GM18505 (cell line): ENCODE data around the gene SURF4.

Experiments
- ATAC-seq: cut with Tn5 transposase; IDR thresholded peaks from one replicate; pipeline ENCODE4 v1.9.1; 2021; ENCODE audit not compliant: unreplicated experiment
- POLR2A ChIP-seq: IDR thresholded peaks from 4 replicates; pipeline ENCODE4 v1.6.1; 2011; ENCODE audit warnings: borderline replicate concordance; ENCODE audit not compliant: insufficient read depth, insufficient read length; ENCODE audit errors: extremely low read depth

Gene SURF4

GRCh38 chr9:133357656-133358055 lies 18.2 kb downstream of the SURF4 start:
- TF ChIP-seq POLR2A = no peak
- ATAC-seq = no peak

GRCh38 chr9:133356391-133357091 lies 19.3 kb downstream of the SURF4 start, which contains the start of the genes SURF1 and SURF2:
Gene SURF1, minus strand, starts transcription at chr9:133356487. Its CDS starts 34 bp downstream, at chr9:133356453.
Gene SURF2, plus strand, starts transcription at chr9:133356550. Its CDS starts 43 bp downstream, at chr9:133356593.
- TF ChIP-seq POLR2A = peak; percentile 80
- ATAC-seq = peak; percentile 65

GRCh38 chr9:133355881-133356357 lies 19.9 kb downstream of the SURF4 start:
- no peak for TF ChIP-seq POLR2A
- peak; percentile 24 for ATAC-seq

GRCh38 chr9:133354766-133355165 lies 21.1 kb downstream of the SURF4 start:
- TF ChIP-seq POLR2A = peak; percentile 27
- no peak for ATAC-seq

- no peak for TF ChIP-seq POLR2A
- no peak for ATAC-seq
Observed at GRCh38 chr9:133353548-133353947, 22.3 kb downstream of the SURF4 start.

- no peak for ATAC-seq
Observed at GRCh38 chr9:133352635-133353340, 23.1 kb downstream of the SURF4 start.

GRCh38 chr9:133351908-133352634 lies 23.8 kb downstream of the SURF4 start:
- ATAC-seq = no peak
- TF ChIP-seq POLR2A = no peak

More at GRCh38 chr9:133352635-133353340, 23.1 kb downstream of the SURF4 start:
- TF ChIP-seq POLR2A = no peak

GRCh38 chr9:133351526-133351907 lies 24.3 kb downstream of the SURF4 start:
- TF ChIP-seq POLR2A = no peak
- ATAC-seq = no peak

- ATAC-seq = no peak
- TF ChIP-seq POLR2A = peak; percentile 23
Observed at GRCh38 chr9:133349965-133350616, 25.8 kb downstream of the SURF4 start.

- no peak for TF ChIP-seq POLR2A
- ATAC-seq = no peak
Observed at GRCh38 chr9:133348718-133349573, 26.9 kb downstream of the SURF4 start.

GRCh38 chr9:133347985-133348717 lies 27.7 kb downstream of the SURF4 start, which contains the start of the genes MED22 and RPL7A:
Gene MED22, minus strand, starts transcription at chr9:133348131. Its CDS starts 1,469 bp downstream, at chr9:133346662.
Gene RPL7A, plus strand, starts transcription at chr9:133348218. Its CDS starts 26 bp downstream, at chr9:133348244.
- peak; percentile 54 for ATAC-seq
- peak; percentile 99 for TF ChIP-seq POLR2A
